DLD1 (cell line): ENCODE measurements around the gene LIN52.

Source experiments
- in situ Hi-C: cut with HindIII; loops from 2 replicates; pipeline ENCODE4 v1.10.0; 2017; ENCODE audit warnings: low sequenced_read_pairs

Gene LIN52

DNA sequence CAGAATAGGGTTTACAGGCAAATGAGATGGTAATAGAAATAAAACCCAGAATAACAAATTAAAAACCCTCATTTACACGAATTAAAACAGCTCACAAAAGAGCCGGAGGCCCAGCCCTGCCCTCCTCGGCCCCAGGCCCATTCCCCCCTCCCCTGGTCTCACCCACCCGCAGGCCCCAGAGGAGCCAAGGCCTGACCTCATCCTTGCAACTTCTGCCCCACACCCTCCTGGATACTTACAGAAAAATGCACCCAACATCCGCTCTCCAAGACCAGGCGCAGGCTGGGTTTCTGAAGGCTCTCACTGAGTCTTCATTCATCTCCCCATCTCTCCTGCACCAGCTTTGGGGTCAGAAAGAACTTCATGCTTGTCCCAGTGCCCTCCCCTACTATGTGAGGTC lies 138.3 kb downstream of the LIN52 start:
- in situ Hi-C loops = no loop called here

DNA sequence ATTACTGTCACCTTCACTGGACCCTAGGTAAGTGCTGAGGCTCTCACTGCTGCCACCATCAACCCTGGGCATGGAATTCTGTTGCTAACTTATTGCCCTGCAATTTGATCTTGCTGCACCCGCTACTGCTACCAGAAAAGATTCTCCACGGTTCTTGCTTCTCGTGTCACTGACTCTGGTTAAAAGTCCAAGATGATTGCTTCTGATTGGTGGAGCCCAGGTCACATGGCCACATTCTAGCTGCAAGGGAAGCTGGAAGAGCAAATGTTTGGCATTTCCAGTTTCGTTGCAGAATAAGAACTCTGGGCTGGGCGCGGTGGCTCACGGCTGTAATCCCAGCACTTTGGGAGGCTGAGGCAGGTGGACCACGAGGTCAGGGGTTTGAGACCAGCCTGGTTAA lies 147.0 kb downstream of the LIN52 start:
- in situ Hi-C loops = no loop called here

DNA sequence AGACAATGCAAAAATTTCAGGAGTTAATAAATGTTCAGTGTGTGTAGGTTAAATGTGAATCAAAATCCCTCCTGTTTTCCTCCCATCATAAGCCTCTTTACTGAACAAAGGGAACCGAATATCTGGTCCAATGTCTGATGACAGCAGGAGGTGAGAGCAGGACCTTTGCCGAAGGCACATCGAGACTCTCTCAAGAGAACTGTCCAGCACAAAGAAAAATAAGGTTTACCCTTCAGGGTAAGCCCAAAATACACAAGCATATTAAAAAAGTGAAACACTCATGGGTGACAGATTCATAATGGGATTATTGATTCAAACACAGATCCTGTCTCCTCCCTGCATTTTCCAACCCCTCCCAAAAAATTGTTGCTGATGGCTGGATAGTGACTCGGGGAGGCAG lies 150.3 kb downstream of the LIN52 start:
- in situ Hi-C loops = no loop called here

DNA sequence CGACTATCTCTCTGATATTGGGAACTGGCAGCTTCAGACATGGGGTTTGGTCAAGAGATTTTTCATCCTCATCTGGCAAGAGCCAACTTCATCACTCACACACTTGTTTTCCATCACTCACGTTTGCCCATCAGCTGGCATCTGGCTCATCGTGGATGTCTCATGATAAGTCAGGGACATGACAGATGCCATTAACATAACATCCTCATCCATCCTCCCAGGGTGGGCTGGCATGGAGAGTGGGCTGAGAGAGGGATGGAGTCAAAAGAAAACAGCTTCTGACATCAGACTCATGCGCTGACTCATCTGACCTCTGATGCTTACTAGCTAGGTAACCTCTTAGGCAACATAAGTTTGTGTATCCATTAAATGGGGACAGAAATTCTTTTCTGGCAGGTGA lies 152.7 kb downstream of the LIN52 start:
- in situ Hi-C loops = no loop called here

DNA sequence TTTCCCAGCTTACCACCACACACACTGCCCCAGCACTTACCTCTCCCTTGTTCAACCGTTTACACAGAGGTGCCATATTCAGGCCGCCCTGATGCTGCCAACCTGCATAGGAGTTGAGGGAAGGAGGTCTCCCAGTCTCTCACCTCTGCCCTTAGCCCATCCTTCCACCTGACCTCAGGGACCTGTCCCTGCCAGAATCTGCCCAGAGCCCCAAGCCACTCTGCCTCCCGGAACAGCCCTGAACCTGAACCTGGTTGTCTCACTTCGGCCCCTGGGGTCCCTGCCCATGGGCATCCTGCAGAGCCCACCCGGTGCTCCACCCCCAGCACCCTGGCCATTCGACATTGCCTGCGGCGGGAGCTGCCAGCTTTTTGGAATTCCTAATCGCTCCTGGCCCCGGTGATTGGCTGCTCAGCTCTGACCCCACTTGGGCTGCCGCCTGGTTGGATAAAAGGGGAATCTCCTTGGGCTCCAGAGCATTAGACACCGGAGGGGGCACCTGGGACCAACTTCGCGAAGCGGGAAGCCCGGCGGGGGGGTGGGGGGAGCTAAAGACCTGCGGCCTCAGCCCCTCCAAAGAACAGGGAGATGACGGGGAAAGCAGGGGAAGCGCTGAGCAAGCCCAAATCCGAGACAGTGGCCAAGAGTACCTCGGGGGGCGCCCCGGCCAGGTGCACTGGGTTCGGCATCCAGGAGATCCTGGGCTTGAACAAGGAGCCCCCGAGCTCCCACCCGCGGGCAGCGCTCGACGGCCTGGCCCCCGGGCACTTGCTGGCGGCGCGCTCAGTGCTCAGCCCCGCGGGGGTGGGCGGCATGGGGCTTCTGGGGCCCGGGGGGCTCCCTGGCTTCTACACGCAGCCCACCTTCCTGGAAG lies 154.5 kb downstream of the LIN52 start, which contains the start of gene VSX2:
TSS of gene VSX2 (plus strand) at position 476 of the 874 bp plus-strand sequence. CDS start at position 589, 113 bp downstream.
- in situ Hi-C loops = no loop called here

DNA sequence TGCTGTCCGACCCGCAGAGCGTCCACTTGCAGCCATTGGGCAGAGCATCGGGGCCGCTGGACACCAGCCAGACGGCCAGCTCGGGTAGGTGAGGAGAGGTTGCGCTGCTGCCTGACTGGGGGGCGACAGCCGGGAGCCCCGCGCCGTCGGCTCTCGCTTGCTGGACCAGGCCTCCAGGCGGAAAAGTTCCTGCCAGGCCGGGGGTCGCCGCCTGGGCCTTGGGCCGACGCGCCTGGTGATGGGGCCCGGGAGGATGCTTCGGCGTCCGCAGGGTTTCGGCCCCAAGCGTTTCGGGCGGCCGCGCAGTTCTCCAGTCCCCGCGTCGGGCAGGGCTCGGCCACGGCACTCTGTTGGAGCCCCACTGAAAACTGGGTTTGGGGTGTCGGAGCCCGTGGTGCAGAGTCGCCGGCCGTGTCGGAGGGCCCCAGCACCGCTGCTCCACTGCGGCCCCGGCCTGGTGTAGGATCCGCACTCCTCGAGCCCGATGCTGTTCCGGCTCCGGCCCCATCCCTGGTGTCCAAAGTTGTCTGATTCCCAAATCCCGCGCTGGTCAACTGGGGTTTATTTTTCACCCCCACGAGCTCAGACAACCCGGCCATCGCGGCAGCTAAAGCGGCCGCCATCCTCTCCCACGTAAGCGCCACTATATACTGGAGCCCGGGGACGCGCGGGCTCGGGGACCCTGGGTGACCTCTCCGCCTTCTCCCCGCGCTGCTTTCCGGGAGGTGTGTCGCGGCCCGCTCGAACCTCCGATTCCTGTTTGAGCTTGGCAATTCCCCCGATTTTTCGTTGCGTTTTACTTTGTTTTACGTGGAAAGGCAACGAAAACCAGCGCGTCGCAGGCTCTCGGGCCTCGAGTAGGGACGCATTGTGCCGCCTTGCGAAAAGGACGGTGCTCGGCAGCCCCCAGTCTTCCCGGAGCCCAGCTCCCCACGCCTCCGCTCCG lies 155.4 kb downstream of the LIN52 start:
- in situ Hi-C loops = no loop called here

DNA sequence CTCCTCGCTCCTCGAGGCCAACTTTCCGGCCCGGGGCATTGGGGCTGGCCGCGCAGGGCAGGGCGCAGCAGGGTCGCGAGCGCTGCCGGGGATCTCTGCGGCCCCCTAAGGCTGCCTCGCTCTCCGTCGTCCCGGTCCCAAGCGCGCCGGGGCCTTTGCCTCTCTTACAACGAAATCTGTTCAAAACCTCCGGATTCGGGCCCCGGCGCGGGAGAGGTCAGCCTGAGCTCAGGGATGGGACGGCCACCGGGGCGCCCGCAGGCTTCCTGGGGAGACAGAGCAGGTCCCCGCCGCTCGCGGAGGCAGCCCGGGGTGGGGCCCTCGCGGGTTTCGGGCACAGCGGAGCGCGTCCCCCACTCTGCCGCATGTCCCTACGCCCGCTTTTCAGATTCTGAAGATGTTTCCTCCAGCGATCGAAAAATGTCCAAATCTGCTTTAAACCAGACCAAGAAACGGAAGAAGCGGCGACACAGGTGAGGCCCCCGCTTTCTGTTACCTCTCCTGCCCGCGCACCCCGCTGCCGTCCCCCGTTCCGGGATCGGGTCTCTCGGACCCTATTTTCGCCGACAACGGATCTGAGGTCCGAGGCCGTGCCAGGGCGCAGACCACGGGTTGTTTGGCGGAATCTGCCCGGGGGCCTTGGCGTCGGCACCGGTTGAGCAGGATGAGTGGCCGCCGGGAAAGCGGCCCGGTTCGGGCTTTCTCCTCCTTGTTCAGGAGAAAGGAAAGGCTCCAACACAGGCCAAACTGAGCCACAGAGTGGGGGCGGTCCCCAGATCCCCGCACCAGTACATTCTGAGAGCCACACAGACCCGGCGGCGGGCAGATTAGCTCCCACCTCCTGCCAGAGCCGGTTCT lies 156.3 kb downstream of the LIN52 start:
- in situ Hi-C loops = no loop called here

DNA sequence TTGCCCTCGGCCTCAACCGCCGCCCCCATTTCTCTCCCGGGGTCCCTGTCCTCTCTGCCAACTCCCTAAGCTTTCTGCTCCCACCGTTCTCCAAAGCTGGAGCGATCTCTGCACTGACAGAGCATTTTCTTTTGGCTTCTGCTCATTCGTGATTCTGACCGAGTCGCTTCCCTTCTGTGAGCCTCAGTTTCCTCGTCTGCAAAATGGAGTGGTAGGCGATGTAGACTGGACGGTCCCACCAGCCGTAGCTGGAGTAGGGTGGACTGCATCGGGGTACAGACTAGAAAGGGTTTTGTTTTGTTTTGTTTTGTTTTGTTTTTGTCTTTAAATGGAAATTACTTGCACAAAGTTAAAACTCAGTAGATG lies 156.9 kb downstream of the LIN52 start:
- in situ Hi-C loops = no loop called here

DNA sequence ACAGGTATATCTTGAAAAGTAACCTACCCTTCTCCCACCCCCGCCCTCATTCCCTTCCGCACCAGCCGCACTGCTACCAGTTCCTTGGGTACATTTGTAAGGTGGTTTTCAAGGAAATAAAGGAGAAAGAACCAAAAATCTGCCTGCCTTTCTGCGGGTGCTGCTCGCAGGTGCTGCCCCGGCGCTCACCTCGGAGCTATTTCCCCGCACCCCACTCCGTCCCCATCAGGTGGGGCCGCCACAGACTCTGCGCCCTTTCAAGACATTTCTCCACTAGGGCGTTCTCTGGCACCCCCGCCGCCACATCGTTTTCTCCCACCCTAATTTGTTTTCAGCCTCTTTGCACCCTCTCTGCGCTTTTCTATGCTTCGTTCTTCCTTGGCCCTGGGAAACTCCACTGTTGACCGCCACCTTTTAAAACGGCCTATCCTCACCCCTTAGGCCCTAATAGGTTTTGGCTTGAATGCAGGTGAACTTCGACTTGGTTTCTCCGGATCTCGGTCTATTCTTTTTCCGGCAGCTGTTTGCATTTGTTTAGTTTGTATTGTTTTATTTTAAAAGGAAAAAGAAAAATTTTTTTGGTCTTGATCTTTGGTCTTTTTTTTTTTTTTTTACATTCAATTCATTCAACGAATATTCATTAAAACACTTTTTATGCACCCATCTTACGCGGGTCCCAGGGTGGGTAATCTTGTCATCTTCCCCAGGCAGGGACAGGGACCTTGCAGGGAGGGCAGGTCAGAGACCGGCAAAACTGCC lies 157.4 kb downstream of the LIN52 start:
- in situ Hi-C loops = no loop called here

DNA sequence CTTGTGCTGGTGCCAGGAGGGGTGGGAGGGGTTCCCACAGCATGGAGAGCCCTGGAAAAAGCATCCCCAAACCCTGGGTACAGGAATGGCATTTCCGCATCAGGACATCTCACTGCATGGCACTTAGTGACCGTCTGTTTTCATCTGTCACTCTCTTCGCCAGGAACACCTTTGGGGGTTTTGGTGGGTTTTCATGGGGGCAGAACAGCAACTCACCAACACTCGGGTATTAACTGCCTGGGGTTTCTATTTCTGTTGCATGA lies 158.0 kb downstream of the LIN52 start:
- in situ Hi-C loops = no loop called here

DNA sequence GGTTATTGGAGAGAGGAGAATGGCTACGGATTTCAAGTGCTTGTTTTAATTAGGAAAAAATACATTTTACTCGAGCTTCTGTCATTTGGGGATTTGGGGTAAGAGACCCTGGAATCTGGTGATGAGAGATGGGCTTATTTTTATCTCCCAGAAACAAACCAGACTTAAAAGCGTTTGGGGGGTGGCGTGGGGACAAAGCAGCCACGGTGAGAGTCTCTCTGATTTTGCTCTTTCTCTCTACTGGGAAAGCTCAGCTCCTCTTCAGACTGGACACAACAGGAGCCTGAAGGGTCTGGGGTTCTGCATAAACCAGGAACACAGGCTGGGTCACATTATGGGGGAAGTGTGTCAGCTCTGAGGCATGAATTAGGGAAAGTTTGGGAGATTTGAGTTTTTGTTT lies 158.3 kb downstream of the LIN52 start:
- in situ Hi-C loops = no loop called here

DNA sequence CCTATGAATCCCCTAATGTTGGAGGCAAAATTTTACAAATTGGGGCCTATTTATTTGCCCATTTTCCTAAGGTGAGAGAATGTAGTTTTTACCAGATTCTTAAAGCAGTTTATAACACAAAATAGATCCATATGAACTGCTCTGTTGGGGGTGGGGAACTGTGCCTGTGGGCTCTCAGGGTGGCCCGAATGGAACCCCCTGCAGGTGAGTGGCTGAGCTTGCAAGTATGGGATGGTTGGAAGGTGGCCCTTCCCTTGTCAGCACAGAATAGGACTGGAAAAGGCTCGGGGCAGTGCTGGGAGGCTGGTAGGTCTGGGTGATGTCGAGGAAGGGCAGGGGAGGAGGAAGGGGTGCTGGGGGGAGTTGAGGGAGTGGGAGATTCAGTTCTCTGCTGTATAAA lies 159.4 kb downstream of the LIN52 start:
- in situ Hi-C loops = no loop called here

DNA sequence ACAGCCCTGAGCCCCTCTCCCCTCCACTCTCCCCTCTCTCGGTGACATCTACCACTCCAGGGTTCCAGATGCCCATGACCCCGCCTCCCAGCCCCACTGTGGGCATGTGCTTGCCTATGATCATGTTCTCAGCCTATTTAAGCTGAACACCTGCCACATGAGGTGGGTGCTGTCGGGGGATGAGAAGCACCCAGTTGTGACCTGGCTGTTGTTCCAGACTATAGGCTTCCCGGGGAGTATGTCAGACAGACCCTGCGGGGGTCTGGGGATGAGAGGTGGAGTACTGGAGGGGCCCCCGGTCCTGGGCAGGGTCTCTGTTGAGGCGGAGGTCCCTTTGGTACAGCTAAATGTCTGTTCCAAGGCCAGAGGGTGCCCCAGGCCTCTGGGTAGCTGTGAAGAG lies 160.5 kb downstream of the LIN52 start:
- in situ Hi-C loops = no loop called here

DNA sequence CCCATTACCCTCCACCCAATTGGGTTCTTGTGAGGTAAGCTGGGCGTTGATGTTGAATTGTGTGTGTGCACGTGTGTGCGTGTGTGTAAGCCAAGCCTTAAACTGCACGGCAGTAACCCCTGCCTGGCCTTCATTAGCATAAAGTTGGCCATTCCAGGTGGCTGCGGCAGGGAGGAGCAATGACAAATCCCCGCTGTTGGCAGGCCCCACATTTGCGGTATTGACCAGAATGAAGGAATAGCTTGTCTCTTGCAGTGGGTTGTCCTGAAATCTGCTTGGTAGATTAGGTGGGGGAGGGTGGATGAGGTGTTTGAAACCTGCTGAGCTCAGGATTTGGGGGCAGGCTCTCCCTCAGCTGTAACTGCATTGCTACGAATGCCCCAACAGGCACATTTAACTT lies 161.8 kb downstream of the LIN52 start:
- in situ Hi-C loops = no loop called here

DNA sequence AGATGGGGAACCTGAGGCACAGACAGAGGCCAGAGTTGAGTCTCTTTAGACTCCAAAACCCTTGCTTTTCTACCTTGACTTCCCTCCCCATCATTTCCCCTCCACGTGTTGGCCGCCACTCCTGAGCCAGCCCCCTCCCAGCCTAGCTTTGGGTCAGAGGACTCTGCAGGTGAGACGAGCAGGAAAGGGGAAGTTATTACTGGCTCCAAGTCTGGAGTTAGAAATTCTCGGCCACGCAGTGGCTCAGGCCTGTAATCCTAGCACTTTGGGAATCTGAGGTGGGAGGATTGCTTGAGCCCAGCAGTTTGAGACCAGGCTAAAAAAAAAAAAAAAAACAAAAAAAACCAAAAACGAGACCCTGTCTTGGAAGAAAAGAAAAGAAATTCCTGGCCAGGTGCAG lies 163.3 kb downstream of the LIN52 start:
- in situ Hi-C loops = no loop called here

DNA sequence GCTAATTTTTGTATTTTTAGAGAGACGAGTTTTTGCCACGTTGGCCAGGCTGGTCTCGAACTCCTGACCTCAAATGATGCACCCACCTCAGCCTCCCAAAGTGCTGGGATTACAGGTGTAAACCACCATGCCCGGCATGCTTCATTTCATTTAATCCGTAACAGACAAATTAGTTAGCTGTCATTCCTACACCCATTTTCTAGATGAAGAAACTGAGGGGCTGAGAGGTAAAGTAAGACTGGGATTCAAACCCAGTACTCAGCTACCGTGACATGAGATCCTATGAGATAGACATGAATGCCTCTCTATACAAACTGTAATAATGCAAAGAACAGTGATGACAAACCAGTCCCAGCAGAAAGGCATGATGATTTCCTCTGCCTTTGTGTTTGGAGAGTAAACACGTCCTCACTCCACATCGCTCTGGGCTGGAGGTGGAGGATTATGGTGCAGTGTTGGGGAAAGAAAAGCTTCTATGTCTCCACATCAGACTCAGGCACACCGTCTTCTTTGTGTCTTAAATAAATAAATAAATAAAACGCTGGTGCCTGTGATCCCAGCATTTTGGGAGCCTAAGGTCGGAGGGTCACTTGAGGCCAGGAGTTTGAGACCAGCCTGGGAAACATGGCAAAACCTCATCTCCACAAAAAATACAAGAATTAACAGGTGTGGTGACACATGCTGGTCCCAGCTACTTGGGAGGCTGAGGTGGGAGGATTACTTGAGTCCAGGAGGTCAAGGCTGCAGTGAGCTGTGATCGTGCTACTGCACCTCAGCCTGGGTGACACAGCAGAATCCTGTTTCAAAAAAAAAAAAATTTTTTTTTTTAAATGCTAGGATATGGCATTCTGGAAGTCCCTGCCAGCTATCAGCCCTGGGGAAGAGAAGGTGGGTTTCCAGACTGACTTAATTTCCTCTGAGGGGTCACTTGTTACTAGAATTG lies 164.9 kb downstream of the LIN52 start:
- in situ Hi-C loops = no loop called here
